Hepatocyte (in vitro differentiated cells): ENCODE results near the gene VWA7. TPM values are rescaled to one million over a fixed set of nuclear protein-coding genes. Genes with fewer than 3 reads are reported as not detected.

Source experiments
- DNase-seq: peaks from one replicate; pipeline ENCODE4 v3.0.0-alpha.2; 2016; ENCODE audit warnings: low spot score
- H2AFZ ChIP-seq: fragments of 200-600 bp; sonication (generic); 2 replicates; pipeline ENCODE4 v1.6.0; 2016; ENCODE audit warnings: antibody characterized with exemption, mild to moderate bottlenecking
- H3K27ac ChIP-seq: fragments of 200-600 bp; sonication (generic); 2 replicates; pipeline ENCODE4 v1.5.1; 2016; ENCODE audit warnings: mild to moderate bottlenecking
- H3K27me3 ChIP-seq: fragments of 200-600 bp; sonication (generic); 2 replicates; pipeline ENCODE4 v1.6.1; 2016
- H3K36me3 ChIP-seq: fragments of 200-600 bp; sonication (generic); replicated peaks from 2 replicates; pipeline ENCODE4 v1.5.1; 2016; ENCODE audit warnings: low read depth; ENCODE audit not compliant: insufficient read depth
- H3K4me1 ChIP-seq: fragments of 200-600 bp; sonication (generic); 2 replicates; pipeline ENCODE4 v1.5.1; 2016; ENCODE audit warnings: mild to moderate bottlenecking, moderate library complexity; ENCODE audit not compliant: insufficient read depth
- H3K4me2 ChIP-seq: fragments of 200-600 bp; sonication (generic); 2 replicates; pipeline ENCODE4 v1.6.0; 2016
- H3K4me3 ChIP-seq: fragments of 200-600 bp; sonication (generic); 2 replicates; pipeline ENCODE4 v1.5.1; 2016; ENCODE audit warnings: mild to moderate bottlenecking
- H3K79me2 ChIP-seq: fragments of 200-600 bp; sonication (generic); 2 replicates; pipeline ENCODE4 v1.6.0; 2017; ENCODE audit warnings: mild to moderate bottlenecking
- H3K9me2 ChIP-seq: fragments of 200-600 bp; sonication (generic); replicated peaks from 2 replicates; pipeline ENCODE4 v1.6.0; 2017; ENCODE audit warnings: mild to moderate bottlenecking; ENCODE audit not compliant: insufficient read depth
- H3K9me3 ChIP-seq: fragments of 200-600 bp; sonication (generic); 2 replicates; pipeline ENCODE4 v1.5.1; 2016; ENCODE audit warnings: low read depth, mild to moderate bottlenecking
- H4K20me1 ChIP-seq: fragments of 200-600 bp; sonication (generic); 2 replicates; pipeline ENCODE4 v1.6.0; 2016; ENCODE audit warnings: mild to moderate bottlenecking; ENCODE audit not compliant: insufficient read depth, poor library complexity, severe bottlenecking
- CTCF ChIP-seq: fragments of 200-600 bp; sonication (generic); IDR thresholded peaks from 2 replicates; pipeline ENCODE4 v1.5.1; 2016; ENCODE audit warnings: antibody characterized with exemption, mild to moderate bottlenecking; ENCODE audit not compliant: poor library complexity
- EZH2 ChIP-seq: fragments of 200-600 bp; sonication (generic); IDR thresholded peaks from 2 replicates; pipeline ENCODE4 v1.6.1; 2016; ENCODE audit warnings: antibody characterized with exemption, mild to moderate bottlenecking, borderline replicate concordance
- EZH2phosphoT487 ChIP-seq: fragments of 200-600 bp; sonication (generic); IDR thresholded peaks from one replicate; pipeline ENCODE4 v1.6.1; 2018; ENCODE audit warnings: antibody characterized with exemption, mild to moderate bottlenecking, low read depth, moderate library complexity; ENCODE audit not compliant: unreplicated experiment, severe bottlenecking
- WGBS: methylation state at CpG from one replicate; pipeline ENCODE4 v1.1.6; 2016; ENCODE audit warnings: low lambda C conversion rate; ENCODE audit errors: missing lambda C conversion rate; 5-methylcytosine and 5-hydroxymethylcytosine counted together
- polyA plus RNA-seq: library from polyadenylated mRNA; unstranded; fragments of >200 nt; fragmentation: Nextera tagmentation; extraction: Ambion mirVana; gene quantifications from 2 replicates; pipeline ENCODE4 v1.2.1, GENCODE V29; 2016
- total RNA-seq: library from RNA; depleted of rRNA; stranded (reverse); fragments of >200 nt; gene quantifications from 2 replicates; pipeline ENCODE4 v1.2.3, GENCODE V29; 2014

VWA7 gene
- total and polyA plus RNA-seq, 2 experiments from 2014 or later: 3.4 to 5.2 TPM

- Histone ChIP-seq H3K27ac (no peak overlapping the region), H4K20me1 (no peaks in the 10 kb centered on the region), H3K4me2 (no peak overlapping the region)
These were observed 24.3 kb downstream of the VWA7 start for GRCh38 chr6:31752739-31753319.

GRCh38 chr6:31750411-31751022 is 26.6 kb downstream of the VWA7 start:
- no peaks in the 10 kb centered on the region for H4K20me1 ChIP-seq
- TF ChIP-seq EZH2phosphoT487: no peak
- TF ChIP-seq EZH2: no peak
- TF ChIP-seq CTCF: no peak
- no peaks in the 10 kb centered on the region for H3K9me3 ChIP-seq
- H3K4me1 ChIP-seq: no peaks in the 10 kb centered on the region
- no peak overlapping the region for H3K4me2 ChIP-seq
- no peaks in the 10 kb centered on the region for H3K36me3 ChIP-seq
- H2AFZ ChIP-seq: no peak overlapping the region
- H3K9me2 ChIP-seq: no peaks in the 10 kb centered on the region
- H3K4me3 ChIP-seq: no peak overlapping the region
- H3K27ac ChIP-seq: no peak overlapping the region
- WGBS: 79% methylated on average over 7 of the region's 7 CpGs
- H3K27me3 ChIP-seq: no peaks in the 10 kb centered on the region
- no peaks in the 10 kb centered on the region for H3K79me2 ChIP-seq
- no peak for DNase-seq

More at GRCh38 chr6:31752739-31753319, 24.3 kb downstream of the VWA7 start:
- no peak for DNase-seq
- Histone ChIP-seq H3K79me2 (no peaks in the 10 kb centered on the region), H3K9me3 (no peaks in the 10 kb centered on the region), H3K9me2 (no peaks in the 10 kb centered on the region), H3K4me1 (no peaks in the 10 kb centered on the region), H3K27me3 (no peaks in the 10 kb centered on the region), H3K36me3 (no peaks in the 10 kb centered on the region), H2AFZ (no peak overlapping the region), H3K4me3 (no peak overlapping the region)
- WGBS: 80% methylated on average over 8 of the region's 8 CpGs
- TF ChIP-seq EZH2phosphoT487 (no peak), CTCF (no peak), EZH2 (no peak)

DNA sequence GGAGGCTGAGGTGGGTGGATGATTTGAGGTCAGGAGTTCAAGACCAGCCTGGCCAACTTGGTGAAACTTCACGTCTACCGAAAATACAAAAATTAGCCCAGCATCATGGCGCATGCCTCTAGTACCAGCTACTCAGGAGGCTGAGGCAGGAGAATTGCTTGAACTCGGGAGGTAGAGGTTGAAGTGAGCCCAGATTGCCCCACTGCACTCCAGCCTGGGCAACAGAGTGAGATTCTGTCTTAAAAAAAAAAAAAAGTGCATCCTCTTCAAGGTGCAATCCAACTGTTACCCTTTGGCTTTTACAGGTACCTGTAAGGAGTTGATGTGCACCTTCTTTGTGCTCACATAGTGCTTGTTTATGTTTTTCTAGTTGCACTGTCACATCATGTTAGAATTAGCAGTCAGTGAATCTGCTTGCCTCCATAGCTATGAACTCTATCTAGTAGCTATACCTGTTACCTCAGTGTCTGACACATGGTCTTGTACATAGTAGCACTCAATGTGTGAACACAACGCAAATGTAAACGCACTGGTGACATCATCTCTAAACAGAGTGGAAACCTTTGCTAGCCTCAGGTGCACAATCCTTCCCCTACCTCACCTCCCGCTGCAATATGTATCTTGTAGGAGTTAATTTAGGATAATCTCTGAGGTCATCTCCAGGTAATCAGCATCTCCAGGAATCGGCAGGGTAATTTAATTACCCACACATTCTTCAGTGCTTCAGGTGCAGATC is 27.7 kb downstream of the VWA7 start:
- Histone ChIP-seq H3K4me1 (no peaks in the 10 kb centered on the region), H3K9me2 (no peaks in the 10 kb centered on the region), H3K4me2 (no peak overlapping the region), H3K27me3 (no peaks in the 10 kb centered on the region), H3K79me2 (no peaks in the 10 kb centered on the region), H3K36me3 (no peaks in the 10 kb centered on the region), H3K4me3 (no peak overlapping the region), H3K9me3 (no peaks in the 10 kb centered on the region), H4K20me1 (no peaks in the 10 kb centered on the region), H2AFZ (no peak overlapping the region), H3K27ac (no peak overlapping the region)
- TF ChIP-seq CTCF (no peak), EZH2phosphoT487 (no peak), EZH2 (no peak)
- 82% methylated on average over 8 of the region's 8 CpGs for WGBS
- DNase-seq: peak; percentile 25
